CD4-positive, alpha-beta T cell treated with Interleukin-12 subunit alpha and Interleukin-12 subunit beta, for 1 hour (primary cell): ENCODE data around the gene PRSS2.
A peak's percentile ranks its signal among the peaks of the same experiment; 100 is the strongest.

Experiments used
- DNase-seq: peaks from one replicate; pipeline ENCODE4 v3.0.0-alpha.2; 2020

PRSS2 gene

GRCh38 chr7:142803901-142804300 is 33.1 kb downstream of the PRSS2 start:
- peak; percentile 10 for DNase-seq

GRCh38 chr7:142804728-142805207 is 34.0 kb downstream of the PRSS2 start:
- peak; percentile 71 for DNase-seq

GRCh38 chr7:142805350-142806021 is 34.7 kb downstream of the PRSS2 start:
- peak; percentile 23 for DNase-seq

DNA sequence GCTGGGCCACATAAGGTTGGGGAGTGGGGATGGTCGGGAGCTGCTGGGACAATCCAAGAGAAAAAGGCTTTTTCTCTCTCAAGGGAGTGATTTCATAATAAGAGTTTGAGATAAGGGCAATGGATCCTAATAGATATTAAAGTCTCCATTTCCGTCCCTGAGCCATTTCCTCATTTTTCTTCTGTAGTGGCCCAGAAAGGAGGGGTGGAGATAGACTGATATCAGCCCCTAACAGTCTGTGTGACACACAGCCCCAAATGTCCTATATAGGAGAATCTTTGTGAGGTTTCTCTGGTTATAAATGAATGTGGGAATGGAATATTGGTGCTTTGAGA is 35.2 kb downstream of the PRSS2 start:
- no peak for DNase-seq

- DNase-seq = no peak
These were observed 36.2 kb downstream of the PRSS2 start for GRCh38 chr7:142806957-142807356.

DNA sequence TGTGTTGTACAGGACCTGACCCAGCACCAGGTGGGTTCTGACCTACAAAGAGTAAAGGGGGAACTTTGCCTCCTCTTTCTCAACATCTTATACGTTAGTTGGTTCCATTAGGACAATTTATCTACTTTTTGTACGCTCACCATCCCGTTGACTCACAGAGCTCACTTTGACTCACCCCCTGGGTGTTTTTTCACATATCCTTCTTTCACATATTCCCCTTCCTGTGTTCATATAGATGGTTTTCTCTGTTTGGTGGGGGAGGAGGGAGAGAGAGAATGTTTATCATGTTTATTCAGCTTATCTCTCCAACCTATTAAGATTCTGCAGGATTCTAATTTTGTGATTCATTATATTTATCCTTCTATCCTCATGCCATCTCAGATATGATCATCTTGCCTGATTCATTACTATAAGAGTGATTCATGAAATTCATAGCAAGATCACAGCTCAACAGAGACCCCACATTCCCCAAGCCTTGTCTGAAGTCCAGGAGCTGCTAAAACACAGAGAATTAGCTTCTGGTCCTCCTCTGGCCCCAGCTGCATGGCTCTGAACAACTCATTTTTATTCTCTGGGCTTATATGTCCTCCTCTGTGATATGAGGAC is 37.2 kb downstream of the PRSS2 start:
- DNase-seq = peak; percentile 82

DNA sequence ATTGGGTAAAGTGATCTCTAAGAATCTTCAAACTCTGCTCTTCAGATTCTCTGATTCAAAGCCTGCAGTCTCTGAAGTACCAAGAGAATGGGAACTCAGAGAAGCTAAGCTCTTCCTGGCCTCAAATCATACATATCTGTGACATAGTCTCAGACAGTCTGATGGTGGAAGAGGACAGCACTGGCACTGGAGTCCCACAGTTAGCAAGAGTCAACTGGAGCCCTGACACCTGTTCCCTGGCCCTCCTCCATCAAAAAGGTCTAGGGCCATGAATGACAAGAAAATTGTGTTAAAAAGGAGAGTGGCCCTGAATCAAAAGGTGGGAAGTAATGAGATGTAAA is 37.7 kb downstream of the PRSS2 start:
- no peak for DNase-seq

DNA sequence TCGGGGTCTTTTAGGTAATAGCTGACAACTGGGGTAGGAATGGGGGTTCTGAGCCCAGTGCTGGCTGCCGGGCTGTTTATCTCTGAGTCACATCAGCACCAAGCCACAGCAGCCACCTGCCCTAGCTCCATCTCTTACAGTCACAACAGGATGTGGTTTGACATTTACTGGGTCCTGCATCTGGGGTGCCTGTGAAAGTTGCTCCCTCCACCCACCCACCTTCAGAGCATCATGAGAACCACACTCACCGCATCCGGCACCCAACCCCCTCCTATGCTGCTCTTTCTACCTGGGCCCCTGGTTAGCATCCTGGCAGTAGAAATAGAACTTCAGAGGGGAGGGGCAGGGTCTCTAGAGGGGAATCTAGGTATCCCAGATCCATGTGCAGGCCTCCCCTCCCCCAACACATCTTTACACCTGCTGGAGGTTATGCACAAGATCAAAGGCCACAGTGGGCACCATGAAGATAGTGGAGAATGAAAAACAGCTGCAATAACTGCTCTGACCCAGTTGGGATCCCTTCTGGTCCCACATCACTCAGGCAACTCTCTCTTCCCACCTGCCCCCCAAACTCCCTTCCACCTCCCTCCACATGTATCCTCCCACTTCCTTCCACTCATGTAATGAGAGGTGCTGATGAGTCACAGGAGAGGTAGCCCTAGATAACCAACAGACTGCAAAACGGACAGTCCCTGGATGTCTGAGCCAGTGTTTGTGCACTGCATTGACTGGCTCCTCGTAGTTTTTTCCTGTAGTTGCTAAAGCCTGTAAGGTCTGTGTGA is 38.2 kb downstream of the PRSS2 start:
- peak; percentile 98 for DNase-seq

DNA sequence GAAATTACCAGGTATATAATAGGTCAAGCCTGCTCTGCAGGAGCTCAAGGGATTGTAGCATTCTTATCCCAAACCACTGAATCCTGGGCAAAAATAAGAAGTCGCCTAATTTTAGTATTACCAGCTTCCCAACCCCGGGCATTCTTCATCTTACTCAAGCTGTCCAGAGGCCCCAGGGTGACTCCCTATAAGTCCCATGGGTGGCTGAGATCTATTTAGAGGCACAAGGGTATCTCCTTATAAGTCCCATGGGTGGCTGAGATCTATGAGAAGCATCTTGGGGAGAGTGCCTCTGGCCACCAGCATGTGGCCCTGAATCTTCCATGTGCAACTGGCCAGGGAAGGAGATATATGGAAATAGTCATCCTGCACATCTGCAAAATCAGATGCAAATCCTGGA is 38.9 kb downstream of the PRSS2 start:
- DNase-seq = no peak

- peak; percentile 85 for DNase-seq
These were observed 40.5 kb downstream of the PRSS2 start for GRCh38 chr7:142811154-142811737.

DNA sequence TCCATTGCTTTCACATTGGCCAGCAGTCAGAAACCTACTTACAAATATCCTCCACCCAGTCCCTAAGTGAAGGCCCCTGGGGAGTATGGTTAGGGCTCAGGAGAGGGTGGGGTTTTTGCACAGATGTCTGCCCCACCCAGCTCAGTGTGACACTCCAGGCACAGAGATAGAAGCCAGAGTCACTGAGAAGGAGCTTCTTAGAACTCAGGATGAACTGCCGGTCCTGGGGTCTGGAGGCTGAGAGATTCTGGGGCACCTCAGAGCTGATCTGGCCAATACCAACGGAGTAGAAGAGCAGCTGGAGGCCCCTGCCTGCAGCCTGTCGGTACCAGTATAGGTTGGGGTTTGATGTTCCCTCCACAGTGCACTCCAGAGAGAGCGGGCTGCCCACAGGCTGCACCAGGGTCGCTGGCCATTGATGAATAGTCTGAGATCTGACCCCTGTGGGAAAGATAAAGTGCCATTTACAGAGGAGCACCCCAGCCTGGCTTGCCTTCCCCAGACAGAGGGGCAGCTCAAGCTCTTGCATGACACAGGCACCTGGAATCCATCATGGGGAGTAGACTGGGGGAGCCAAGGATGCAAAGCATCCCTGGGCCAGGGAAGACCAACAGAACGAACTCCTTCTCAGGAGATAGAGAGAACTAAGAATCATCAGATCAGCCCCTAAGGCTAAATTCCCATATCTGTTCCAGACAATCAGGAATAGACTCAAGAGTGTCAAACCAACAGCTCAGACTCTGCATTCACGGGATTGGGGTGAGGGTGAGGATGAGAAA is 41.9 kb downstream of the PRSS2 start:
- peak; percentile 34 for DNase-seq

DNA sequence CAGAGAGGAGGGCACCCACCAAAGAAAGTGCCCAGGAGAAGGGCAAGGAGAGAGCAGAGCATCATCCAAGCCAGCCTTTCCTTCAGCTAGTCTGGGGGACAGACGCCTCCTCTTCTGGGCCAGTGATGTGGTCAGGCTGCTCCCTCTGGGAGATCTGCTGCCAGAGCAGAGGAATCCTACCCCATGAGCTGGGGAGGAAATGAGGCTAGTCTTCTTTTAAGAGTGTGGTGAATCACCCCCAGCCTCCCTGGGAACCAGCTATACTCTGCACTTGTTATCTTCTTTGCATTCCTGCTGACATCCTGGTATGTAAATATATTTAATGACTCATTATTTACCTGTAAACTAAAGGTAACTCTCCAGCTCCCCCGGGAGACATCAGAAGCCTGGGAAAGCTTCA is 42.5 kb downstream of the PRSS2 start:
- peak; percentile 51 for DNase-seq

DNA sequence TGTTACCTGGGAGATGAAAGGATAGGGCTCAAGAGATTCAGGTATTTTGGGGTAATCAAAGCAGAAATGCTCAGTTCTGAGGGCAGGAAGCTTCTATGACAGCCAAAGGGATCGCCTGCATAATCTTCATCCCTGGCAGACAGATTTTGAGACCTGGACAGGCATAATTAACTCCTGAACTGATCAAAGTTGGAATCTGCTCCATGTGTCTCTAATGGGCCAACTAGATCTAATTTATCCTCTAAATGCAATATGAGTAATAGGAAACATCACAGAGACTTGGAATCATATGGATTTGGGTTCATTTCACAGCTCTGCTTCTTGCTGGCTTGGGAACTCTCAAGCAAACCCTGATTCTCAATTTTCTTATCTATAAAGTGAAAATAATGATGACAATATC is 42.9 kb downstream of the PRSS2 start:
- DNase-seq = no peak

DNA sequence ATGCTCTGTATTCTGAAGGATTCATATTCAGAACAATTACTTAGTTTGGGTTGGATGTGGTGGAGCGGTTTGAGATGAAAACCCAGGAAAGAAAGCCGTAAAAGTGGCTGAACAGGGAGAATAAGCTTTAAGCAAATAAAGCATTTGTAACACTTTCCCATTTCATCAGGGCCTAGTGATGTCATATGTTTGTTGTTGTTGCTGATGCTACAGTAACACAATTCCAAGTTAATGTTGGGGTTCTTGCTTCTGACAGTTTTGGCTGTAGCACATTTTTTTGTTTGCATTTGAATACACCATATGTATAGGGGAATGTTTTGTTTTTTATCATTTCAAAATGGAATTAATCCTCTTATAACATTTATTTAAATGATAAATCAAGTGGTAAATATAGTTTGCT is 43.7 kb downstream of the PRSS2 start:
- DNase-seq = no peak

- peak; percentile 17 for DNase-seq
These were observed 44.4 kb downstream of the PRSS2 start for GRCh38 chr7:142815134-142815533.

DNA sequence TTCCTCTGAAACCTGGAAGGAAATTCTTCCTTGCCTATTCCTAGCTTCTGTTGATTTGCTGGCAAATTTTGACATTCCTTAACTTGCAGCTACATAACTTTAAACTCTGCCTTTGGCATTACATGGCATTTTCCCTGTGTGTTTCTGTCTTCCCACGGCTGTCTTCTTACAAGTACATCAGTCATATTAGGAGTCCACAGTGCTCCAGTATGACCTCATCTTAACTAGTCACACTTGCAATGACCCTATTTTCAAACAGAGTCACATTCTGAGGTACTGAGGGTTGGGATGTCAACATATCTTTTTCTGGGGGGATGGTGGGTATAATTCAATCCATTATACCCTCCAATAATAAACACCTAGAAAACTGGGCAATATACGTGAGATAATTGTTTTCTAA is 46.7 kb downstream of the PRSS2 start:
- DNase-seq = no peak

DNA sequence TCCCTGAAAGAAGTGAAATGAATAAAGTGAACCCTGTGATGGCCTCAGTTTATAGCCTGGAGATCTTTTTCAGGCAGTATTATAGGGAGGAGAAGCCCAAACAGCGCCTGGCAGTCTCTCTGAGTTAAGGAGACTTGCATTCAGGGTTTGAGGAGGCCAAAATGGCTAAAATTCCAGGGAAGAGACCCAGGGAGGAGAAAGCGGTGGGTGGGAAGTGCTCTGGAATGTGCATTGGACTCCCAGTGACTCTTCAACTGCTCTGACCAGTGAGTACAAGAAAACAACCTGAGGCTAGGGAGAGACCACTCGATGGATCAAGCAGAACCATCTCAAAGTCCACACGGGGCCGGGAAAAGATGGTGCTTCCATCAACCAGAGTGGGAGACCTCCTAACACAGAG is 48.8 kb downstream of the PRSS2 start:
- no peak for DNase-seq

DNA sequence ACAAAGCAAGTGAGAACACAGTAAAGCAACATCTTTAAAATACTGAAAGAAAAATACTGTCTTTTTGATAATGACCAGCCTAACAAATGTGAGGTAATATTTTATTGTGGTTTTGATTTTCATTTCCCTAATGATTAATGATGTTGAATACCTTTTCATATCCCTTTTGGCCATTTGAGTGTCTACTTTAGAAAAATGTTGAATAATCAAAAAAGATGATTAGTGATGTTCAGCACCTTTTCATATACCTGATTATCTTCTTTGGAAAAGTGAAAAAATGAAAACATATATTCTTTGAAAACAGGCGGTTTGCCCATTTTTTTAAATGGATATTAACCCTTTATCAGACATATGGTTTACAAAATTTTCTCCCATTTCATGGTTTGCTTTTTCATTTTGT is 51.9 kb downstream of the PRSS2 start:
- no peak for DNase-seq
